GM12875 (cell line): ENCODE results near the gene MYO16.

ENCODE experiments used
- H3K4me3 ChIP-seq: one replicate; pipeline ENCODE4 v1.5.1; 2011; ENCODE audit warnings: low read depth, low read length, control low read depth
- TF ChIP-seq, protein P1 (sequence below): IDR thresholded peaks from 2 replicates; pipeline ENCODE4 v1.5.1; 2011; ENCODE audit warnings: low read depth, mild to moderate bottlenecking, control low read depth, inconsistent platforms, low read length, moderate library complexity, borderline replicate concordance; ENCODE audit not compliant: insufficient read depth

Gene MYO16

GRCh38 chr13:108629988-108630387 lies 577 bp downstream of the MYO16 start:
- TF ChIP-seq, protein P1, sequence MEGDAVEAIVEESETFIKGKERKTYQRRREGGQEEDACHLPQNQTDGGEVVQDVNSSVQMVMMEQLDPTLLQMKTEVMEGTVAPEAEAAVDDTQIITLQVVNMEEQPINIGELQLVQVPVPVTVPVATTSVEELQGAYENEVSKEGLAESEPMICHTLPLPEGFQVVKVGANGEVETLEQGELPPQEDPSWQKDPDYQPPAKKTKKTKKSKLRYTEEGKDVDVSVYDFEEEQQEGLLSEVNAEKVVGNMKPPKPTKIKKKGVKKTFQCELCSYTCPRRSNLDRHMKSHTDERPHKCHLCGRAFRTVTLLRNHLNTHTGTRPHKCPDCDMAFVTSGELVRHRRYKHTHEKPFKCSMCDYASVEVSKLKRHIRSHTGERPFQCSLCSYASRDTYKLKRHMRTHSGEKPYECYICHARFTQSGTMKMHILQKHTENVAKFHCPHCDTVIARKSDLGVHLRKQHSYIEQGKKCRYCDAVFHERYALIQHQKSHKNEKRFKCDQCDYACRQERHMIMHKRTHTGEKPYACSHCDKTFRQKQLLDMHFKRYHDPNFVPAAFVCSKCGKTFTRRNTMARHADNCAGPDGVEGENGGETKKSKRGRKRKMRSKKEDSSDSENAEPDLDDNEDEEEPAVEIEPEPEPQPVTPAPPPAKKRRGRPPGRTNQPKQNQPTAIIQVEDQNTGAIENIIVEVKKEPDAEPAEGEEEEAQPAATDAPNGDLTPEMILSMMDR: no peak
- H3K4me3 ChIP-seq: no peak overlapping the region

DNA sequence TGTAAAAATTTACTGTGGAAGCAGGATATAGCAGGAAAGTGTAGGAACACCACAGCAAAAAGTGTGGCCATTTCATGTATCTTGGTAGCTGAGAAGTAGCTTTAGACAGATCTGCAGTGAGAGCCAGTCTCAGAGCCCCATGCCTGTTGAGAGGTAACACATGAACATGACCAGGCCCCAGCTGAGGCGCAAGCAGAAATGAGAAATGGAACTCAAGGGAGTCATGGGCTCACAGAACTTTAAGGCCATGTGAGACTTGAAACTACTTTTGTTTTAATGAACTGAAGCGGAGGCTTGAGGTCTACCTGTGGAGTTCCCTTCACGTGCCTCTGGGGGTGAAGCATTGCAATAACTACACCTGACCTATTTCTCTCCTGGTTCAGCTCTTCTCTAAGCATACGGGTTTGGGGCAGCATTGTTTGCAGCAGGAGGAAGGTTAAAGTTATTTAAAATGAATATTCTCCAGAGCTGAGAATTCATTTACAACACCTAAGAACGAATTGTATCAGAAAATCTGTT lies 3.3 kb downstream of the MYO16 start:
- H3K4me3 ChIP-seq: no peak overlapping the region
- TF ChIP-seq, protein P1: no peak

DNA sequence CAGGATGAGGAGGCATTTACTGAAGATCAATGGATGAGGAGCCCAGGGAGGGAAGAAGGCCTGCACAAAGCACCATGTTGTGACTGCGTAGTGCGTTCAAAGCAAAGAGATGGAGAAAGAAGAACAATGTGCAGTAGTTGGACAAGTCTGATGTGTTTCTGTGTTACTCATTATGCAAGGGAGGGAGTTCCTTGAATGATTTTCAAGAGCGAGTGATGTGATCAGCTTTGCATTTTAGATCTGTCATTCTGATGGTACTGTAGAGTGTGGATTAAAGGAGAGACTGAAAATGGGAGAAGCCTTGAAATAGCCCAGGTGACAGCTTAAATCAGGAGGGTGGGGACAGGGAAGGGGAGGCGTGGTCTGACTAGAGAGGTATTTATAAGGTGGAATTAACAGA lies 9.5 kb downstream of the MYO16 start:
- TF ChIP-seq, protein P1: no peak
- H3K4me3 ChIP-seq: no peak overlapping the region

DNA sequence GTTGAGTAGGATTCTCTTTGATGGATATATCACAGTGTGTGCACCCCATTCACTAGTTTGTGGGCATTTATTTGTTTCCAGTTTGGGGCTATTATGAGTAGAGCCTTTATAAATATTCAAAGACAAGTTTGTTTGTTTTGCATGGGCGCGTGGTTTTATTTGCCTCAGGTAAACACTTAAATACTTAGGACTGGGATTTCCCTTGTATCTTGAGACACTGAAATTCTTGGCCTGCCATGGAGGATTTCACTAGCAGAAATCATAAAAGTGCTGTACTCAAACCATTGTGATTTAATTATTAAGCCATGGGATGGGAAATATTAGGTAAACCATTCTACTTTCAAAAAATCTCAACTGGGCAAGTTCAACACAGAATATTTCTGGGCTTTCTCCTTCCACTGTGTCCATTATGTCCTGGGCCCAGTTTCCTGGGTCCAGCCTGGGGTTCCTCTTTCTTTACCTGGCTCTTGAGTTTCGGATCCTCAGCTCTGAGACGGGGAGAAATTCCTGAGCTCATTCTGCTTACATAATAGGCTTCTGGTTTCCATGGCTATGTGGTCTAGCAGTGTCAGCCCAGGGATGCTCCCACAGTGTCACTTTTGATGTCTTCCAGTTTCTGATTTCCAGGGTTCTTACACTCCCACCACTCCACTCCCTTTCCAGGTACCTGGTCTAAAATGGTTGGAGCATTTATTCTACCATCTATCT lies 14.4 kb downstream of the MYO16 start:
- TF ChIP-seq, protein P1: no peak
- no peak overlapping the region for H3K4me3 ChIP-seq

DNA sequence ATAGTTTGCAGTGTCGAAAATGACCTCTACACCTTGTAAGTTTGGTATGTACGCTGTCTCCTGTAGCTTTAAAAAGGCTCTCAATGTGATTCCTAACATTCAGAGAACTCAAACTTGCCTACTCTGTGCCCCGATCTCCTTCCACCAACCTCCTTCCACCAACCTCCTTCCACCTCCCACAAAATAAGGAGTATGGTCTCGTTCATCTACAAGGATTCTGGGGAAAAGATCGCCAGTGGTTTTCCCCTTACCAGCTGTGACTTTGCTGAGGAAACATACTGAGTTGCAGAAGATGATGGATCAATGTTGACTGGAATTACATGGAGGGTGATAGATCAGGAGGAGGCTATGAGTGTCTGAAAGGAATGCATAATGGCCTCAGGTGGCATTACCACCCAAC lies 16.0 kb downstream of the MYO16 start:
- TF ChIP-seq, protein P1: no peak
- no peak overlapping the region for H3K4me3 ChIP-seq

DNA sequence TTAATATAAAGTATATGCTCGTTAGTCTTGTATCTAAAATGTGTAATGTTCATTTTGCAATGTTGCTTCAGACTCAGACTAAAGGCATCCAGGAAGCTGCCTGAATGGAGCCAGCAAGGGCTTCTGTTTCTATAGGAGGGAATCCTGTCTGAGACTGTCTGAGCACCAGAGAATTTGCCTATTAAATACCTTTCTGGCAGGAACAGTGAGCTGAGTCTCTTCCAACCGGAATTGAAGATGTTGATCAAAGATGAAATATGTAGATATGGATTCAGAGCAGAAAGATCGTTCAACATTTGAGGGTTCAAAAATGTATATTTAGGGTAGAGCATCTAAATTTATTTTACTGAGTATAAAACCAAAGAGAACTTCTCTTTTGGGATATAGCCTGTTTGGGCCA lies 20.9 kb downstream of the MYO16 start:
- no peak overlapping the region for H3K4me3 ChIP-seq
- TF ChIP-seq, protein P1: no peak

DNA sequence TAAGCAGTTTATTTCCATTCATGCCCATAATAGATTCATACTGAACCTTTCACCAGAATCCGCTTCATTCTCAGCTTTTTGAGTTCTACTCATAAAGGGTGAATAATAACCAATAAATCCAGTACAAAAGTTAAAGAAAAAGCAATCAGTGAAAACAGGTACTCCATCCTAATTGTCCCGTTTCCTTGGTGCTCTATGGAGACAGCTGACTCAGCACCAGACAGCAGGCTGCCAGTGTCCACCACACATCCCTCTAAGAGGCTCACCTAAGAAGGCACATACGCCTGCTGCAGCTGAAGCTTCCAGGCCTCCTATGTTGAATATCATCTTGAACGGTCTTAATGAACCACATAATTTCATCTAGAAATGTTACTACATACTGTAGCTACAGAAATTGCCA lies 27.3 kb downstream of the MYO16 start:
- TF ChIP-seq, protein P1: no peak
- H3K4me3 ChIP-seq: no peak overlapping the region
